Choroid plexus epithelial cell (primary cell): ENCODE results near the gene RTF1.

ENCODE experiments used
- DNase-seq: peaks from one replicate; pipeline ENCODE4 v3.0.0-alpha.2; 2010; ENCODE audit warnings: low read depth
- H3K4me3 ChIP-seq: 2 replicates; pipeline ENCODE4 v1.5.1; 2011; ENCODE audit warnings: low read depth, mild to moderate bottlenecking, control low read depth, low read length, moderate library complexity
- TF ChIP-seq, protein P1 (sequence below): conservative IDR thresholded peaks from 2 replicates; pipeline ENCODE4 v1.5.1; 2011; ENCODE audit warnings: low read depth, mild to moderate bottlenecking, control low read depth, inconsistent platforms, low read length, moderate library complexity

The RTF1 gene

GRCh38 chr15:41493902-41494189, 77.0 kb downstream of the RTF1 start:
- TF ChIP-seq, protein P1, sequence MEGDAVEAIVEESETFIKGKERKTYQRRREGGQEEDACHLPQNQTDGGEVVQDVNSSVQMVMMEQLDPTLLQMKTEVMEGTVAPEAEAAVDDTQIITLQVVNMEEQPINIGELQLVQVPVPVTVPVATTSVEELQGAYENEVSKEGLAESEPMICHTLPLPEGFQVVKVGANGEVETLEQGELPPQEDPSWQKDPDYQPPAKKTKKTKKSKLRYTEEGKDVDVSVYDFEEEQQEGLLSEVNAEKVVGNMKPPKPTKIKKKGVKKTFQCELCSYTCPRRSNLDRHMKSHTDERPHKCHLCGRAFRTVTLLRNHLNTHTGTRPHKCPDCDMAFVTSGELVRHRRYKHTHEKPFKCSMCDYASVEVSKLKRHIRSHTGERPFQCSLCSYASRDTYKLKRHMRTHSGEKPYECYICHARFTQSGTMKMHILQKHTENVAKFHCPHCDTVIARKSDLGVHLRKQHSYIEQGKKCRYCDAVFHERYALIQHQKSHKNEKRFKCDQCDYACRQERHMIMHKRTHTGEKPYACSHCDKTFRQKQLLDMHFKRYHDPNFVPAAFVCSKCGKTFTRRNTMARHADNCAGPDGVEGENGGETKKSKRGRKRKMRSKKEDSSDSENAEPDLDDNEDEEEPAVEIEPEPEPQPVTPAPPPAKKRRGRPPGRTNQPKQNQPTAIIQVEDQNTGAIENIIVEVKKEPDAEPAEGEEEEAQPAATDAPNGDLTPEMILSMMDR: no peak
- H3K4me3 ChIP-seq: peak overlapping the region; percentile 61
- no peak for DNase-seq

- H3K4me3 ChIP-seq: peak overlapping the region; percentile 61
- no peak for DNase-seq
- TF ChIP-seq, protein P1: no peak
Observed at GRCh38 chr15:41494190-41494921, 77.5 kb downstream of the RTF1 start.

DNA sequence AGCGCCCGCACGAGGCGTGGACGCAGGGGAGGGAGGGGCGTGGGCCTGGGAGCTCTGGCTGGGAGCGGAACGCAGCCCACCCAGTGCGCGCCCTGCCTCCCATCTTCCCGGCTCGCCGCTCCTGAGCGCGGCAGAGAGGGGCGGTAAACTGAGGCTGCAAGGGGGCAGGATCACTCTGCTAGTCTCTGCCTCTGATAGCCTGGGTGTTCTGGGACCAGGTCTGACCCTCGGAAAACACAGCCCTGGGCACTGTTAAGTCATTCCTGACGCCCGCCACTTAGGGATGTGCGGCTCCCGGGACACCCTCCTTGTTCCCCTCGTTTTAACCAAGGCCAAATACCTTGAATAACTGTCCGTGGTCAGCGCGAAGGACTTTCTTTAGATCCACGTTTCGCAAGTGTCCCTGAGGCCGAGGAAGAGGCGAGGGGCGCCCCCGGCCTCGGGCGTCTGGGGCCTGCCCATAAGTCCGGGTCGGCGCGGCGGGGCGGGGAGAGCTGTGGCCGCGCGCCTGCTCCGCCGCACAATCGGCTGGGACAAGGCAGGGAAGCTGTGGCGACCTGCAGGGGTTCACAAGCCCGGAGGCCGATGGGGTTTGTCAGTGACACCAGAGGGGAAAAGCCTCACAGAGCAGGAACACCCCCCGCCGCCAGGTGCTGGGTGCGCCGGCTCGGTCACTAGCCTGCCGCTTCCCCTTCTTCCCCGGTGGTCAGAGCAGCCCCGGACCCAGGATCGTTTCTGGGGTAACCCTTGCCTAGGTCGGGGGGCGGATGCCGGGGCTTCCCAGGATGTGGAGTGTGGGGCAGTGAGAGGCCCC, 78.2 kb downstream of the RTF1 start:
- H3K4me3 ChIP-seq: peak overlapping the region; percentile 5
- TF ChIP-seq, protein P1: no peak
- DNase-seq: no peak

DNA sequence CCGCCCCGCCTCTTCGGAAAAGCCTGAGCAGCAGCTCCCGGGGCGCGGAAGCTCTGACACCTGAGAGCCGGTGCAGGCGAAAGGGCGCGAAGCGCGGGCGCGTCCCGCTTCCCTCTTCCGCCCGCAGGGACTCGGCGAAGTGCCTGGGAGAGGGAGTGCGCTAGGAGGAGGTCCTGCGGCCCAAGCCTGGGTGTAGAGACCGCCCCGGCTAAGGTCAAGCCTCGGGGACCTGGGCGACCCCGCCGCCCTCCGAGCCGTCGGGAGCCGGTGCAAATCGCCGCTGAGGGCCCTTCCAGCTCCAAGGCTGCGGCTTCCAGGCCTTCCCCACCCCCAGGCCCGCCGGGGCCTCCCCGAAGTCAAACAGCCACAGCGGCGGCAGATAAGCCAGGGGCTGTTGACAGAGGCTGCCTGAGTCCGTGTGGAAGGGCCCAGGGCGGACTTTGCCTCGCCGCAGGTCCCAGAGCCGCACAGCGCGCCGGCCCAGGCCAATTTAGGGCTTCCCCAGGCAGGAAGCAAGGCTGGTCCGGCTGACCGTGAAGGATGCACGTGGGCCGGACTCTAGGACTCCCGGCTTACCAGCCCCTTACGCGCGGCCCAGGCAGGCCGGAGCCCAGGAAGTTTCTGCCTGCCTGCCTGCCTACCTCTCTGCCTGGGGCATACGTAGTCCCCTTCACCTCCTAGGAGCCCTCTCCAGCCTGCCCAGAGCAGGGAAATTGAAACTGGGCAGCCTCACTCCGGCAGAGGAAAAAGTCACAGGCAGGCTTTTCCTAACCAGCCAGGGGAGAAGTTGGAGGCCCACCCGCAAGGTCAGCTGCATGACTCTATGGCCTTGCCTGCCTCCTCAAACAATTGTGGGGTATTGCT, 79.1 kb downstream of the RTF1 start:
- TF ChIP-seq, protein P1: no peak
- no peak overlapping the region for H3K4me3 ChIP-seq
- DNase-seq: no peak

- TF ChIP-seq, protein P1: no peak
- DNase-seq: no peak
- no peak overlapping the region for H3K4me3 ChIP-seq
Observed at GRCh38 chr15:41498657-41499056, 81.8 kb downstream of the RTF1 start.

- TF ChIP-seq, protein P1: no peak
- DNase-seq: no peak
- H3K4me3 ChIP-seq: no peak overlapping the region
Observed at GRCh38 chr15:41499109-41499851, 82.4 kb downstream of the RTF1 start.
